Sigmoid colon (tissue), 7 donors: ENCODE results near the gene ECI1. TPM values are rescaled to one million over a fixed set of nuclear protein-coding genes. Genes with fewer than 3 reads are reported as not detected.

ENCODE experiments used
- DNase-seq: peaks from one replicate; pipeline ENCODE4 v3.0.0-alpha.2; 2019
- H3K27ac ChIP-seq, 4 donors: fragments of 200-600 bp; sonication (generic); one replicate each; pipeline ENCODE4 v1.5.1; 2016 to 2019; ENCODE audit warnings: mild to moderate bottlenecking in 1 of 4
- H3K27me3 ChIP-seq, 3 donors: fragments of 200-600 bp; sonication (generic); one replicate each; pipeline ENCODE4 v1.5.1; 2019; ENCODE audit warnings: mild to moderate bottlenecking in 1 of 3
- H3K36me3 ChIP-seq, 4 donors: fragments of 200-600 bp; sonication (generic); one replicate each; pipeline ENCODE4 v1.5.1; 2016 to 2019
- H3K4me1 ChIP-seq, 4 donors: fragments of 200-600 bp; sonication (generic); one replicate each; pipeline ENCODE4 v1.5.1; 2017 to 2019
- H3K4me3 ChIP-seq, 4 donors: fragments of 200-600 bp; sonication (generic); one replicate each; pipeline ENCODE4 v1.5.1; 2017 to 2019; ENCODE audit warnings: mild to moderate bottlenecking in 2 of 4, moderate library complexity in 1 of 4
- H3K9me3 ChIP-seq, 4 donors: fragments of 200-600 bp in 3 of 4; sonication (generic) in 3 of 4; one replicate each; pipeline versions ENCODE4 v1.5.1 to v1.6.1; 2013 to 2019
- EP300 ChIP-seq, 4 donors: sonication (generic); formaldehyde crosslinking; IDR thresholded peaks; one replicate each; pipeline ENCODE4 v1.6.1; 2017; ENCODE audit warnings: antibody characterized with exemption in 4 of 4
- POLR2A ChIP-seq, 2 donors: fragments of 450-650 bp; IDR thresholded peaks; one replicate each; pipeline ENCODE4 v1.6.1; 2016; ENCODE audit warnings: antibody characterized with exemption in 2 of 2, mild to moderate bottlenecking in 2 of 2, moderate library complexity in 2 of 2
- POLR2AphosphoS5 ChIP-seq, 4 donors: sonication (generic); formaldehyde crosslinking; IDR thresholded peaks; one replicate each; pipeline ENCODE4 v1.6.1; 2017; ENCODE audit warnings: antibody characterized with exemption in 4 of 4
- WGBS, 2 donors: extraction: QIAGEN DNeasy Blood & Tissue Kit; methylation state at CpG; one replicate each; pipeline ENCODE4 v1.1.7; 2013; 5-methylcytosine and 5-hydroxymethylcytosine counted together
- intact Hi-C: fragments of 100-400 bp; cut with DNase I; formaldehyde crosslinking; loops from one replicate; pipeline ENCODE4 v1.15.1; 2023
- polyA plus RNA-seq, 3 donors: library from polyadenylated mRNA; stranded (reverse); fragments of 200-250 nt; gene quantifications; one replicate each; pipeline ENCODE4 v1.2.3, GENCODE V29; 2013
- total RNA-seq, 4 donors: library from RNA; depleted of rRNA; stranded (reverse); fragments of >200 nt; gene quantifications; one replicate each; pipeline ENCODE4 v1.1.0, GENCODE V29; 2016
- TF ChIP-seq, protein P1 (sequence below), 4 experiments: fragments of 450-650 bp in 3 of 4; fragments of 200-600 bp in 1 of 4; IDR thresholded peaks; one replicate each; pipeline ENCODE4 v1.5.1; 2016 to 2019; ENCODE audit warnings: antibody characterized with exemption in 4 of 4, mild to moderate bottlenecking in 3 of 4, moderate library complexity in 2 of 4
- donor health status: healthy with polysubstance abuse.
- donor health status: Bipolar disorder and iron deficiency.
- donor health status: healthy.

ECI1 gene
- total and polyA plus RNA-seq, 7 donors, result 50.2 to 136 (median 84.8) TPM

DNA sequence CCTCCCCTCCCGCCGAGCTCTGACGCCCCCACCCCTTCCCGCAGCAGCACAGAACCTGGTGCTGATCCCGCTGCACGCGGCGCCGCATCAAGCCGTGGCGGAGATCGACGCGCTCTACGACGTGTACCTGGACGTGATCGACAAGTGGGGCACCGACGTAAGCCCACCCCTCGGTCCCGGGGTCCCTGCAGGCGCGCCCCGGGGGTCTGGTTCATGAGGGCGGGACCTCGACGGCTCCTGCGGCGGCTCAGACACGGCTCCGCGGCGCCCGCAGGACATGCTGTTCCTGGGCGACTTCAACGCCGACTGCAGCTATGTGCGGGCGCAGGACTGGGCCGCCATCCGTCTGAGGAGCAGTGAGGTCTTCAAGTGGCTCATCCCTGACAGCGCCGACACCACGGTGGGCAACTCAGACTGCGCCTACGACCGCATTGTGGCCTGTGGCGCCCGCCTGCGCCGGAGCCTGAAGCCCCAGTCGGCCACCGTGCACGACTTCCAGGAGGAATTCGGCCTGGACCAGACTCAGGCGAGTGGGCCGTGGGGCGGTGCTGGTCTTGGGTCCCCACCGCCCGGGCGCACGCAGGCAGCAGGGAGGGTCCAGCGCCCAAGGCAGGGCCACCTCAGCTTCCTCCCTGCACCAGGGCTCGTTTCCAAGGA, 13.8 kb downstream of the ECI1 start:
- Histone ChIP-seq H3K27ac (no peak overlapping the region), H3K36me3 (peaks cover 38 to 58% (median 42%) of the 10 kb centered on the region in 4 donors), H3K9me3 (no peaks in the 10 kb centered on the region), H3K4me1 (peaks cover 0 to 27% (median 24%) of the 10 kb centered on the region in 4 donors), H3K4me3 (no peak overlapping the region), H3K27me3 (peaks cover 17 to 50% (median 26%) of the 10 kb centered on the region in 3 donors)
- WGBS, 2 donors, result 5 to 18% methylated on average over 65 of the region's 65 CpGs
- TF ChIP-seq POLR2AphosphoS5 (IDR thresholded peaks at IDR 0.05), result peak in 2 of 4 donors; percentile 32 to 40
- no peak for TF ChIP-seq EP300 (IDR thresholded peaks at IDR 0.05)
- TF ChIP-seq, protein P1, sequence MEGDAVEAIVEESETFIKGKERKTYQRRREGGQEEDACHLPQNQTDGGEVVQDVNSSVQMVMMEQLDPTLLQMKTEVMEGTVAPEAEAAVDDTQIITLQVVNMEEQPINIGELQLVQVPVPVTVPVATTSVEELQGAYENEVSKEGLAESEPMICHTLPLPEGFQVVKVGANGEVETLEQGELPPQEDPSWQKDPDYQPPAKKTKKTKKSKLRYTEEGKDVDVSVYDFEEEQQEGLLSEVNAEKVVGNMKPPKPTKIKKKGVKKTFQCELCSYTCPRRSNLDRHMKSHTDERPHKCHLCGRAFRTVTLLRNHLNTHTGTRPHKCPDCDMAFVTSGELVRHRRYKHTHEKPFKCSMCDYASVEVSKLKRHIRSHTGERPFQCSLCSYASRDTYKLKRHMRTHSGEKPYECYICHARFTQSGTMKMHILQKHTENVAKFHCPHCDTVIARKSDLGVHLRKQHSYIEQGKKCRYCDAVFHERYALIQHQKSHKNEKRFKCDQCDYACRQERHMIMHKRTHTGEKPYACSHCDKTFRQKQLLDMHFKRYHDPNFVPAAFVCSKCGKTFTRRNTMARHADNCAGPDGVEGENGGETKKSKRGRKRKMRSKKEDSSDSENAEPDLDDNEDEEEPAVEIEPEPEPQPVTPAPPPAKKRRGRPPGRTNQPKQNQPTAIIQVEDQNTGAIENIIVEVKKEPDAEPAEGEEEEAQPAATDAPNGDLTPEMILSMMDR (IDR thresholded peaks at IDR 0.05), result no peak
- intact Hi-C loops, result no loop called here
- DNase-seq, result peak; percentile 67

DNA sequence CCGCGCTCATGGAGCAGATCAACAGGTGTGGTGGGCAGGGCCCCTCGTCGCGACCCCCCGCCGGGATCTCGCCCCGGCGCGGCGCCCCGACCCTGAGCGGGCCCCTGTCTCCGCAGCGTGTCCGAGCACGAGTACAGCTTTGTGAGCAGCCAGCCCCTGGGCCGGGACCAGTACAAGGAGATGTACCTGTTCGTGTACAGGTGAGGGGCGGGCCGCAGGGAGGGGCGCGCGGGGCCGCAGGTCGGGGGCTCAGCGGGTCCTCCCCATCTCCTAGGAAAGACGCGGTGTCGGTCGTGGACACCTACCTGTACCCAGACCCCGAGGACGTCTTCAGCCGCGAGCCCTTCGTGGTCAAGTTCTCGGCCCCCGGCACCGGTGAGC, 14.3 kb downstream of the ECI1 start:
- peak overlapping the region in 2 of 4 donors; percentile 14 to 24 for H3K4me3 ChIP-seq
- H3K36me3 ChIP-seq, result peaks cover 38 to 58% (median 42%) of the 10 kb centered on the region in 4 donors

DNA sequence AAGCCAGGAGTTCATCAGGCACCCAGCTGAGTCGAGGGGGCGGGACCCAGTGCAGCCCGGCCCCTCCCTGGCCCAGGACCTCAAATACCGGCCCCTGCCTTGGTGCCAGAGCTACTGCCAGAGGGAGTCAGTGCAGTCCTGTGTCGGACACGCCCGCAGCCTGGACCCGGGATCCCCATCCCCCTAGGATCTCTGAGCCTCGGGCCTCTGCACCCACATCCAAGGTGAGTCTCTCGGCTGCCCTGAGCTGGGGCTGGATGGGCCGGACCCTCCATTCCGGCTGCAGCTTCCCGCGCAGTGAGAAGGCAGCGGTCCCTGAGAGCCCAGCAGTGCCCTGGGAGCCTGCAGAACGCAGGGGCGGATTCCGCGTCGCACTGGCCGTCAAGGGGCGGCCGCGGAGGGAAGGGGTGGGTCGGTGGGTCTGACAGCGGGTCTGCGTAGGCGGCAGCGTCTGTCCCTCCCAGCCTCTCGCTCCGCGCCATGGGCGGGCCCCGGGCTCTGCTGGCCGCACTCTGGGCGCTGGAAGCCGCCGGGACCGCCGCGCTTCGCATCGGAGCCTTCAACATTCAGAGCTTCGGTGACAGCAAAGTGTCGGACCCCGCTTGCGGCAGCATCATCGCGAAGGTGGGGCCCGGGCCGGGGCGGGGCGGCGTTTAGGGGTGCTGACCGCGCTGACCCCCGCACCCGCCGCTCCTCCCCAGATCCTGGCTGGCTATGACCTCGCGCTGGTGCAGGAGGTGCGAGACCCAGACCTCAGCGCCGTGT, 14.9 kb downstream of the ECI1 start, which contains the start of gene DNASE1L2:
DNASE1L2 (plus strand) TSS at position 108 of the 765 bp plus-strand sequence; CDS start at position 481, 373 bp downstream.
- WGBS, 2 donors, result 4 to 10% methylated on average over 64 of the region's 64 CpGs

More for the DNA sequence above, 14.3 kb downstream of the ECI1 start:
- no peak overlapping the region for H3K27ac ChIP-seq
- H3K9me3 ChIP-seq, result no peaks in the 10 kb centered on the region
- intact Hi-C loops, result no loop called here
- peaks cover 17 to 53% (median 26%) of the 10 kb centered on the region in 3 donors for H3K27me3 ChIP-seq
- TF ChIP-seq POLR2AphosphoS5 (IDR thresholded peaks at IDR 0.05), result no peak
- no peak for TF ChIP-seq POLR2A (IDR thresholded peaks at IDR 0.05)
- TF ChIP-seq EP300 (IDR thresholded peaks at IDR 0.05), result no peak
- TF ChIP-seq, protein P1 (IDR thresholded peaks at IDR 0.05), result no peak
- DNase-seq, result peak; percentile 66
- WGBS, 2 donors, result 5 to 7% methylated on average over 40 of the region's 40 CpGs
- H3K4me1 ChIP-seq, result peaks cover 0 to 27% (median 24%) of the 10 kb centered on the region in 4 donors

DNA sequence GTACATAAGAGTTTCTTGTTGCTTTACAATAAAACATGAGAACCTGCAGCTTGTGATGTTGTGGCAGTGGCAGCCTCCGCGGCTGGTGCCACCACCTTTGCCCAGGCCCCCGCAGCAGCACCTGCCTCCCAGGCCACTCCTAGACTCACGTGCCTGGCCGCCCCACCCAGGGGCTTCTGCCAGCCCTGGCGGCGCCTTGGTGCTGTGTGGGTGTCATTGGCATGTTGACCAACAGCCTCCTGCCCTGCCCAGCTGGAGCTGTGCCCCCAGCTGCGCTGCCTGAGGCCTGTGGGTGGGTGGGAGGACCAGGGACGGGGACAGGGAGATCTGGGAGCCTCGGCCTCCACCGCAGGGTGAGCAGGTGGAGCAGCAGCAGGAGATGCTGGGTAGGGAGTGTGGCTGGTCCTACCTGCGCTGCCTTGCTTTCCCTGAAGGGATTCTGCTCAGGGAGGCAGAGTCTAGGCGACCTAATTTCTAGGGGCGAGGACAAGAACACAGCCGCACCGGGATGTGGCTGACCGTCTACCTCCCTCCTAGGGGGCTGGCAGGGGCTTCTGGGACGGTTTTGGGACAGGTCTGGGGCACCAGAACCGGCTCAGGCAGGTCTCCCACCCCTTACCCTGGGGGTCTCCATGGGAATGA, 15.6 kb downstream of the ECI1 start:
- no peak for DNase-seq
- no peaks in the 10 kb centered on the region for H3K9me3 ChIP-seq
- H3K4me3 ChIP-seq, result no peak overlapping the region
- peaks cover 17 to 53% (median 26%) of the 10 kb centered on the region in 3 donors for H3K27me3 ChIP-seq
- no peak overlapping the region for H3K27ac ChIP-seq
- H3K36me3 ChIP-seq, result peaks cover 45 to 62% (median 48%) of the 10 kb centered on the region in 4 donors
- TF ChIP-seq POLR2A (IDR thresholded peaks at IDR 0.05) (no peak), POLR2AphosphoS5 (IDR thresholded peaks at IDR 0.05) (no peak), EP300 (IDR thresholded peaks at IDR 0.05) (no peak)
- TF ChIP-seq, protein P1 (IDR thresholded peaks at IDR 0.05), result no peak
- H3K4me1 ChIP-seq, result peaks cover 0 to 27% (median 24%) of the 10 kb centered on the region in 4 donors
- WGBS, 2 donors, result 16 to 74% methylated on average over 19 of the region's 19 CpGs
- intact Hi-C loops, result no loop called here

More for the DNA sequence above, 14.9 kb downstream of the ECI1 start, which contains the start of gene DNASE1L2:
- no peaks in the 10 kb centered on the region for H3K9me3 ChIP-seq
- H3K4me3 ChIP-seq, result peak within 1 kb of the TSS in 3 of 4 donors; percentile 9 to 24 (median 14)
- H3K27ac ChIP-seq, result no peak within 1 kb of the TSS
- peaks cover 0 to 27% (median 24%) of the 10 kb centered on the region in 4 donors for H3K4me1 ChIP-seq
- peaks cover 43 to 58% (median 46%) of the 10 kb centered on the region in 4 donors for H3K36me3 ChIP-seq
- DNase-seq, result peak; percentile 70
- intact Hi-C loops, result no loop called here
- H3K27me3 ChIP-seq, result peaks cover 17 to 53% (median 26%) of the 10 kb centered on the region in 3 donors
- TF ChIP-seq, protein P1 (IDR thresholded peaks at IDR 0.05), result no peak
- TF ChIP-seq POLR2AphosphoS5 (IDR thresholded peaks at IDR 0.05), result peak in 1 of 4 donors; percentile 7
